Measurements from ENCODE around the gene ARHGAP8.

Gene ARHGAP8

DNA sequence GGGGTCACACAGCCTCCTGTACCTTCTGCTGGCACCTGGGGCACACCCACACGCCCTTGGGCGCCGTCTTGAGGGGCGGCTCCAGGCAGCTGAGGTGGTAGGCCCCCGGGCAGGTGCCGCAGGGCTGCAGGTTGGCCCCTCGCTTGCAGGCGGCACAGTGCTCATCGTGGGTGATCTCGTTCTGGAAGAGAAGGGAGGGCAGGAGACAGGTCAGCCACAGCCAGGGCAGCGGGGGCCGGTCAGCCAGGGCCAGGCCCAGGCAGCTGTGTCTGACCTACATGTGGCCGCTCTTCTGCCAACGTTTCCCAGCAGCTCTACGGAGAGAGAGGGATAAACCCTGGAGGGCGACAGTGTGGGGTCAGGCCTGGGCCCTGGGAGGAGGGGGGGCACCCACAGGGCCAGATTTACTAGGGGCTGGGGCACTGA, 135.6 kb downstream of the ARHGAP8 start:
- TF ChIP-seq, protein P1, sequence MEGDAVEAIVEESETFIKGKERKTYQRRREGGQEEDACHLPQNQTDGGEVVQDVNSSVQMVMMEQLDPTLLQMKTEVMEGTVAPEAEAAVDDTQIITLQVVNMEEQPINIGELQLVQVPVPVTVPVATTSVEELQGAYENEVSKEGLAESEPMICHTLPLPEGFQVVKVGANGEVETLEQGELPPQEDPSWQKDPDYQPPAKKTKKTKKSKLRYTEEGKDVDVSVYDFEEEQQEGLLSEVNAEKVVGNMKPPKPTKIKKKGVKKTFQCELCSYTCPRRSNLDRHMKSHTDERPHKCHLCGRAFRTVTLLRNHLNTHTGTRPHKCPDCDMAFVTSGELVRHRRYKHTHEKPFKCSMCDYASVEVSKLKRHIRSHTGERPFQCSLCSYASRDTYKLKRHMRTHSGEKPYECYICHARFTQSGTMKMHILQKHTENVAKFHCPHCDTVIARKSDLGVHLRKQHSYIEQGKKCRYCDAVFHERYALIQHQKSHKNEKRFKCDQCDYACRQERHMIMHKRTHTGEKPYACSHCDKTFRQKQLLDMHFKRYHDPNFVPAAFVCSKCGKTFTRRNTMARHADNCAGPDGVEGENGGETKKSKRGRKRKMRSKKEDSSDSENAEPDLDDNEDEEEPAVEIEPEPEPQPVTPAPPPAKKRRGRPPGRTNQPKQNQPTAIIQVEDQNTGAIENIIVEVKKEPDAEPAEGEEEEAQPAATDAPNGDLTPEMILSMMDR (IDR thresholded peaks at IDR 0.05; ENCODE audit: low read depth, low read length, missing control alignments), result no peak
- no peak for DNase-seq (ENCODE audit: extremely low read depth, low read depth)
- H3K4me3 ChIP-seq (replicated peaks; ENCODE audit: low read depth, low read length), result no peak overlapping the region

DNA sequence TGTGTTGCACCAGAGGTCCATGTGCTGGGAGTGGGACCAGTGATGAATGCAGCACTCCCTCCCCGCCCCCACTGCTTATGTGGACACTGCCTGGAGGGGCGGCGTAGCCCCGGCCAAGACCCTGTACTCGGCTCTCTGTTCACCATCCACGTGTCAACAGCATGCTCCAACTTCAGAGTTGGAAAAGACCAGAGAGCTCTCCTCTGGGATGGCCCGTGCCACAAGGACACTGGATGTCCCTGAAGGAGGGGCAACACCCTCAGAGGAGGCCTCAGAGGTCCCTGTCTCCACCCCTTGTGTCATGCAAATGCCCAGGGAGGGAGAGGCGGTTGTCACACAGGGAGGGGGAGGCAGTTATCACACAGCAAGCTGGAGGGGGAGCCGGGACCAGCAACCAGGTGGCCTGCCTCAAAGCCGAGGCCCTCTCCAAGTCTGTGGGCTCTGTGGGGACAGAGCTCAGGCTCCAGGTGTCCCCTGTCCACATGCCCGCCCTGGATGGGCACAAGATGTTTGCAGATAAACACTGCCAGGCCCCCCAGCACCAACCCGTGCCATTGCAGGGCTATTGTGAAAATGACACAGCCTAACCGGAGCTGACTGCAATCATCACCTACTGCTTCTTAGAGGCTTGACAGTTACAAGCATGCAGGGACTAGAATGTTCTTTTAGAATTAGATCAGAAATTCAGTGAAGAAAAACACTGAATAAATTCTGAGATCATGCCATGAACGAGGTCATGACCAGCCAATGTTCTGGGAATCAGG, 136.3 kb downstream of the ARHGAP8 start:
- H3K4me3 ChIP-seq (replicated peaks; ENCODE audit: low read depth, low read length), result no peak overlapping the region
- no peak for DNase-seq (ENCODE audit: extremely low read depth, low read depth)
- TF ChIP-seq, protein P1 (IDR thresholded peaks at IDR 0.05; ENCODE audit: low read depth, low read length, missing control alignments), result no peak

DNA sequence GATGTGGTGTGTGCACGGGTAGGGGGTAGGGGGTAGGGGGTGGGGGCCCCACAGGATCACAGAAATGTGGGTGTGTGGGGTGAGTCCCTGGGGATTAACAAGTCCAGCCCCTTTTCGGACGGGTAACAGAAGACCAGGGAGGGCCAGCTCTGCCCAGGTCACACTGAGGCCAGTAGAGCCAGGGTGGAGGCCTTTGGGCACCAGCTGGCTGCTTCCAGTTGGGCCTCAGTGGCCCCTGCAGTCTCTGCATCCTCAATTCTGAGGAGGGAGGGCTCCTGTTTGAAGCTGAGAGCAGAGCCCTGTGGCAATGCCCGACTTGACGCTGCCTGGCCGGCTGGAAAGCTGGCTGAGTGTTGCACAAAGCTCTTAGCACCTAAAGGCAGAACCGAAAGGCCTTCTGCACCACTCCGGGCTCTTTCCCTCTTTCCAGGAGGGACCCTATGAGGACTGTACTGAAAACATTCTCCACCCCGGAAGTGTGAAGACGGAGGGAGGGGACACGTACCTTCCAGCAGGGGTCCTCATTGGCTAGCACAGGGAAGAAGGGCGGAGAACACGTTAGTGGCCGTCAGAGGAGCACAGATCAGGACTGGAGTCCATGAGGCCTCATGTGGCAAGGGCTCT, 137.0 kb downstream of the ARHGAP8 start:
- H3K4me3 ChIP-seq (replicated peaks; ENCODE audit: low read depth, low read length), result no peak overlapping the region
- TF ChIP-seq, protein P1 (IDR thresholded peaks at IDR 0.05; ENCODE audit: low read depth, low read length, missing control alignments), result peak; percentile 5
- DNase-seq (ENCODE audit: extremely low read depth, low read depth), result peak; percentile 6

DNA sequence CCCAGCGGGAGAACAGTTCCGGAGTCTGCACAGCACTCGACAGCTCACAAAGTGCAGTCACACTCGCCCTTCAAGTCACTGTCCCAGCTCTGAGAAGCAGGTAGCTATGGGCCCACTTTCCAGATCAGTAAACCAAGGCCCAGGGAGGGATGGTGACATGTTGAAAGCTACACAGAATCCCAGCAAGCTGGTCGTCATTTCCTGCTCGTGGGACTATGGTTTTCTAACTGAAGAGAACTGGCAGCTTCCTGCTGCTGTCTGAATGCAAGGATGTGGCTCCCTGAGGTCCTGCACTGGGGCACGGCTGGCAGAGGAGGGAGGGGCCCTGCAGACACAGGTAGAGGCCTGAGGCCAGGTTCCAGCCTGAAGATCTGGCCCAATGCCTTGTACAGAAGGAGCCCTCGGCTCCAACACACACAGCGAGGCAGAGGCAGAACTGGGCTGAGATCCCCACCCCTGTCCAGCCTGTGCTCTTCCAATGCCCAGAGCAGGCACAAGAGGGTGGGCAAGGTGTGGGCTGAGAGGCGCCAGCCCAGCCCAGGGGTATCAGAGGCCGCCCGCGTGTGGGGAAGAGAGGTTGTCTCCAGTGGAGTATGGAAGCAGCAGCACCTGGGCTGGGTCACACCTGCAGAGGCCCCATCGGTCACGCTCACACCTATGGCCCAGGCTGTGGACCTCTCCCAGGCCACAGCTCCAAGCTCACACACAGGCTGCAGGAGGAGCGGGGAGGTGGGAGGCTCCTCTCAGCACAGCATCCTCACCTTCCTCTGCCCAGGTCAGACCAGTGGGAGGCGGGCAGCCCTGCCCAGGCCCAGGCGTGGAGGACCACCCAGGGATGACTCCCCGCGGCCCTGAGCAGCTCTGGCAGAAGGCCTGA, 138.3 kb downstream of the ARHGAP8 start:
- H3K4me3 ChIP-seq (replicated peaks; ENCODE audit: low read depth, low read length), result no peak overlapping the region
- TF ChIP-seq, protein P1 (IDR thresholded peaks at IDR 0.05; ENCODE audit: low read depth, low read length, missing control alignments), result no peak
- no peak for DNase-seq (ENCODE audit: extremely low read depth, low read depth)

DNA sequence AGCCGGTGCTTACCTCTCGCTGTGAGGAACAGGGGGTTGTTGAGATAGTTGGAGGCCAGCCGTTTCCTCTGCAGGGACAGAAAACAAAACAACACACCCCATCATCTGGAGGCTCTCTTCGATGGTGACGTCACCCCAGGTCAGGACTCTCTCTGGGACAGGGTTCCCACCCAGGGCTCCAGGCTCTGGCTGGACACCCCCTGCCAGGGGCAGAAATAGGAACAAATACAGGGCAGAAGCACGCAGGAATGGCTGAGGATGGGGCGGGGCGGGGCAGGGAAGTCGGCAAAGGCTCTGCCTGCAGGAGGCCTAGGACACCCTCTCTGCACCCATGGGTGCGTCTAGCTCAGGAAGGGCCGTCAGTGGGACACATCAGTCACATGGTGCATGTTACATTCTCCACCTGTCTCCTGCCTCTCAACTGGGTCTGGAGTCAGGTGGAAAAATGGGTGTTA, 138.9 kb downstream of the ARHGAP8 start:
- TF ChIP-seq, protein P1 (IDR thresholded peaks at IDR 0.05; ENCODE audit: low read depth, low read length, missing control alignments), result no peak
- no peak for DNase-seq (ENCODE audit: extremely low read depth, low read depth)

DNA sequence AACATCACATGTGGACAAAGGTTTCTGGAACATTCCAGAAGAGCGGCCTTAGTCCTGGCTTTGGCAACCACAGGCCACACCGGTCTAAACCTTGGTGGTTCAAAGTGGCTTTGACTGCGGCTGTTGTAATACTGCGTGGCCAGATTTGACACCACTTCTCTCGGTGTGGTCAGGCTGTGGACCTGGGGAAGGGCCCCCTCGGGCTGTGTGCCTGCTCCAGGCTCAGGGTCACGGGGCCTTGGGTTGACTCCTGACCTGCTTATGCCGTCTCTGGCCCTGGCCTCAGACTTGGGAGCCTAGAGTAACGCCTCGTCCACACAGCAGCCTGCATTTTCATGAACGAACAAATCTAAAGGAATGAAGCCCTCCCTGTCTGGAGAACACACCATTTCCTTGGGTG, 139.4 kb downstream of the ARHGAP8 start:
- H3K4me3 ChIP-seq (replicated peaks; ENCODE audit: low read depth, low read length), result no peak overlapping the region
- no peak for DNase-seq (ENCODE audit: extremely low read depth, low read depth)
- TF ChIP-seq, protein P1 (IDR thresholded peaks at IDR 0.05; ENCODE audit: low read depth, low read length, missing control alignments), result no peak

More for the DNA sequence above, 138.9 kb downstream of the ARHGAP8 start:
- H3K4me3 ChIP-seq (replicated peaks; ENCODE audit: low read depth, low read length), result no peak overlapping the region

Data from HFF-Myc (cell line).